ENCODE measurements around the gene ZNF683. TPM values are rescaled to one million over a fixed set of nuclear protein-coding genes. Genes with fewer than 3 reads are reported as not detected.

ZNF683 gene
- polyA plus RNA-seq, 1 donor (not counting 4 experiments of a cell fraction or from before 2014, with no cell fraction given), result not detected

DNA sequence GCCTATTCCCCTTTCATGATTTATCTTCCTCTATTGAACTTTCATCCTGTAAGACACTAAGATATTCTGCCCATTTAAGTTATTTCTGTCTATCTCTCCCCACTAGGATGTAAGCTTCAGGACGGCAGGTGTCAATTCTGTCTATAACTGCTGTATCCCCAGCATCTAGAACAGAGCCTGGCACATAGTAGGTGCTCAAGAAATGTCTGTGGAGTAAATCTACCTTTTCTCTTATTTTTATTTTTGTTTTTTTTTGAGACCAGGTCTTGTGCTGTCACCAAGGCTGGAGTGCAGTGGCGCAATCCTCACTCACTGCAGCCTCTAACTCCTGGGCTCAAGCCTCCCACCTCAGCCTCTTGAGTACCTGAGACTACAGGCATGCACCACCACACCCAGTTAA, 49.2 kb downstream of the ZNF683 start:
- Histone ChIP-seq H2AFZ (ENCODE audit: control insufficient read depth, low read length) (no peak overlapping the region), H4K20me1 (ENCODE audit: control insufficient read depth, extremely low read depth, insufficient read depth, low read length) (no peaks in the 10 kb centered on the region), H3K4me1 (ENCODE audit: control insufficient read depth, extremely low read depth, insufficient read depth, low read length) (peaks cover 11% of the 10 kb centered on the region), H3K79me2 (ENCODE audit: control insufficient read depth, insufficient read depth, low read length) (no peaks in the 10 kb centered on the region), H3K36me3 (ENCODE audit: control insufficient read depth in 2 of 2, extremely low read depth in 1 of 2, insufficient read depth in 2 of 2, low read length in 2 of 2) (peaks cover 0 to 24% of the 10 kb centered on the region in 2 experiments), H3K9me3 (ENCODE audit: control insufficient read depth, low read depth, low read length) (no peaks in the 10 kb centered on the region), H3K27me3 (ENCODE audit: control insufficient read depth, extremely low read depth, insufficient read depth, low read length) (no peaks in the 10 kb centered on the region), H3K9me1 (ENCODE audit: control insufficient read depth, extremely low read depth, insufficient read depth, low read length) (no peaks in the 10 kb centered on the region), H3K27ac (ENCODE audit: control insufficient read depth, insufficient read depth, low read length) (no peak overlapping the region), H3K9ac (ENCODE audit: control insufficient read depth, extremely low read depth, insufficient read depth, low read length) (no peak overlapping the region), H3K4me2 (ENCODE audit: control insufficient read depth, extremely low read depth, insufficient read depth, low read depth, low read length) (no peak overlapping the region), H3K4me3 (ENCODE audit: control insufficient read depth in 2 of 3, extremely low read depth in 1 of 3, insufficient read depth in 2 of 3, low read depth in 1 of 3, low read length in 3 of 3) (no peak overlapping the region)
- dilution Hi-C loops (cut with MboI; ENCODE audit: extremely low pct_ligation_motif_present, low sequenced_read_pairs), result no loop called here
- no peak for DNase-seq (ENCODE audit: low read depth, low spot score)
- FAIRE-seq, result no peak
- TF ChIP-seq, protein P1, sequence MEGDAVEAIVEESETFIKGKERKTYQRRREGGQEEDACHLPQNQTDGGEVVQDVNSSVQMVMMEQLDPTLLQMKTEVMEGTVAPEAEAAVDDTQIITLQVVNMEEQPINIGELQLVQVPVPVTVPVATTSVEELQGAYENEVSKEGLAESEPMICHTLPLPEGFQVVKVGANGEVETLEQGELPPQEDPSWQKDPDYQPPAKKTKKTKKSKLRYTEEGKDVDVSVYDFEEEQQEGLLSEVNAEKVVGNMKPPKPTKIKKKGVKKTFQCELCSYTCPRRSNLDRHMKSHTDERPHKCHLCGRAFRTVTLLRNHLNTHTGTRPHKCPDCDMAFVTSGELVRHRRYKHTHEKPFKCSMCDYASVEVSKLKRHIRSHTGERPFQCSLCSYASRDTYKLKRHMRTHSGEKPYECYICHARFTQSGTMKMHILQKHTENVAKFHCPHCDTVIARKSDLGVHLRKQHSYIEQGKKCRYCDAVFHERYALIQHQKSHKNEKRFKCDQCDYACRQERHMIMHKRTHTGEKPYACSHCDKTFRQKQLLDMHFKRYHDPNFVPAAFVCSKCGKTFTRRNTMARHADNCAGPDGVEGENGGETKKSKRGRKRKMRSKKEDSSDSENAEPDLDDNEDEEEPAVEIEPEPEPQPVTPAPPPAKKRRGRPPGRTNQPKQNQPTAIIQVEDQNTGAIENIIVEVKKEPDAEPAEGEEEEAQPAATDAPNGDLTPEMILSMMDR (optimal IDR thresholded peaks at IDR 0.05 in 1 of 3, IDR thresholded peaks at IDR 0.05 in 1 of 3, conservative IDR thresholded peaks at IDR 0.05 in 1 of 3; ENCODE audit: extremely low read depth in 1 of 3, insufficient read depth in 2 of 3, low read length in 3 of 3), result no peak
- TF ChIP-seq EZH2 (IDR thresholded peaks at IDR 0.05; ENCODE audit: low read length), result no peak

DNA sequence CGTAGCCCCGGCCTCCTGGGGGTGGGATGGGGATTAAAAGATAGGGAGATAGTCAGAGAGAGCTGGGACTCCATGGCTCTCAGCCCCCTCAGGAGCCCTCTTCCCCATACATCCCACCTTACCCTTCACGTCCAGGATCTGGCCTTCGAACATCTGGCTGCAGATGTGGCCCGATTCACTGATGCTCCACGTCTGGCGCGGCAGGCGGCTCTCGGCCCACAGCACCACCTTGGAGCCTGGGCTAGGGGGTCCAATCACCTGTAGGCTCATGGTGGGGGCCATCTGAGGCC, 50.6 kb downstream of the ZNF683 start:
- dilution Hi-C loops (cut with MboI; ENCODE audit: extremely low pct_ligation_motif_present, low sequenced_read_pairs), result no loop called here
- Histone ChIP-seq H3K79me2 (ENCODE audit: control insufficient read depth, insufficient read depth, low read length) (no peaks in the 10 kb centered on the region), H3K4me1 (ENCODE audit: control insufficient read depth, extremely low read depth, insufficient read depth, low read length) (peaks cover 7% of the 10 kb centered on the region), H3K9me1 (ENCODE audit: control insufficient read depth, extremely low read depth, insufficient read depth, low read length) (no peaks in the 10 kb centered on the region), H3K27me3 (ENCODE audit: control insufficient read depth, extremely low read depth, insufficient read depth, low read length) (no peaks in the 10 kb centered on the region), H3K27ac (ENCODE audit: control insufficient read depth, insufficient read depth, low read length) (no peak overlapping the region), H3K4me2 (ENCODE audit: control insufficient read depth, extremely low read depth, insufficient read depth, low read depth, low read length) (no peak overlapping the region), H3K4me3 (ENCODE audit: control insufficient read depth in 2 of 3, extremely low read depth in 1 of 3, insufficient read depth in 2 of 3, low read depth in 1 of 3, low read length in 3 of 3) (no peak overlapping the region), H3K36me3 (ENCODE audit: control insufficient read depth in 2 of 2, extremely low read depth in 1 of 2, insufficient read depth in 2 of 2, low read length in 2 of 2) (peaks cover 0 to 24% of the 10 kb centered on the region in 2 experiments), H4K20me1 (ENCODE audit: control insufficient read depth, extremely low read depth, insufficient read depth, low read length) (no peaks in the 10 kb centered on the region), H2AFZ (ENCODE audit: control insufficient read depth, low read length) (no peak overlapping the region), H3K9ac (ENCODE audit: control insufficient read depth, extremely low read depth, insufficient read depth, low read length) (no peak overlapping the region), H3K9me3 (ENCODE audit: control insufficient read depth, low read depth, low read length) (no peaks in the 10 kb centered on the region)
- FAIRE-seq, result no peak
- TF ChIP-seq, protein P1 (optimal IDR thresholded peaks at IDR 0.05 in 1 of 3, IDR thresholded peaks at IDR 0.05 in 1 of 3, conservative IDR thresholded peaks at IDR 0.05 in 1 of 3; ENCODE audit: extremely low read depth in 1 of 3, insufficient read depth in 2 of 3, low read length in 3 of 3), result no peak
- TF ChIP-seq EZH2 (IDR thresholded peaks at IDR 0.05; ENCODE audit: low read length), result no peak
- DNase-seq (ENCODE audit: low read depth, low spot score), result no peak
